H9 (cell line): ENCODE results near the gene FBLN1. TPM values are rescaled to one million over a fixed set of nuclear protein-coding genes. Genes with fewer than 3 reads are reported as not detected.

Experiments
- DNase-seq: peaks from one replicate; pipeline ENCODE4 v3.0.0-alpha.2; 2017
- H2AFZ ChIP-seq: one replicate; pipeline ENCODE4 v1.6.1; 2013; ENCODE audit warnings: mild to moderate bottlenecking, low read length, control low read depth, moderate library complexity
- H2AK5ac ChIP-seq: 2 replicates; pipeline ENCODE4 v1.6.1; 2013; ENCODE audit warnings: low read length, control low read depth, mixed read lengths; ENCODE audit not compliant: insufficient read length
- H2BK120ac ChIP-seq: one replicate; pipeline ENCODE4 v1.6.1; 2013; ENCODE audit warnings: low read depth, mild to moderate bottlenecking, low read length, control low read depth, inconsistent platforms; ENCODE audit not compliant: poor library complexity, severe bottlenecking
- H2BK12ac ChIP-seq: 2 replicates; pipeline ENCODE4 v1.6.1; 2013; ENCODE audit warnings: low read length, control low read depth, mixed read lengths, low read depth; ENCODE audit not compliant: insufficient read length
- H2BK15ac ChIP-seq: 2 replicates; pipeline ENCODE4 v1.6.1; 2013; ENCODE audit warnings: low read depth, low read length, control low read depth
- H2BK20ac ChIP-seq: one replicate; pipeline ENCODE4 v1.6.1; 2013; ENCODE audit warnings: low read depth, mild to moderate bottlenecking, low read length, control low read depth, inconsistent platforms; ENCODE audit not compliant: poor library complexity, severe bottlenecking
- H2BK5ac ChIP-seq: 2 replicates; pipeline ENCODE4 v1.6.1; 2013; ENCODE audit warnings: low read length, control low read depth, mixed read lengths; ENCODE audit not compliant: insufficient read length
- H3K14ac ChIP-seq: 2 replicates; pipeline ENCODE4 v1.6.1; 2013; ENCODE audit warnings: low read length, control low read depth; ENCODE audit not compliant: insufficient read depth
- H3K18ac ChIP-seq: 2 replicates; pipeline ENCODE4 v1.6.1; 2013; ENCODE audit warnings: low read depth, mild to moderate bottlenecking, mixed read lengths, low read length, control low read depth; ENCODE audit not compliant: insufficient read length
- H3K23ac ChIP-seq: 2 replicates; pipeline ENCODE4 v1.6.1; 2013; ENCODE audit warnings: low read length, control low read depth, mixed read lengths, low read depth; ENCODE audit not compliant: insufficient read length
- H3K23me2 ChIP-seq: 2 replicates; pipeline ENCODE4 v1.6.1; 2013; ENCODE audit warnings: low read depth, mild to moderate bottlenecking, mixed read lengths, low read length, control low read depth; ENCODE audit not compliant: insufficient read length, poor library complexity, severe bottlenecking
- H3K27ac ChIP-seq: 2 replicates; pipeline ENCODE4 v1.5.1; 2013; ENCODE audit warnings: low read length, control low read depth, mixed read lengths, low read depth; ENCODE audit not compliant: insufficient read length
- H3K27me3 ChIP-seq: 2 replicates; pipeline ENCODE4 v1.6.1; 2013; ENCODE audit warnings: low read length, control low read depth, inconsistent platforms; ENCODE audit not compliant: insufficient read depth
- H3K4ac ChIP-seq: 2 replicates; pipeline ENCODE4 v1.6.1; 2013; ENCODE audit warnings: low read depth, mild to moderate bottlenecking, control low read depth, inconsistent platforms, low read length, moderate library complexity
- H3K4me1 ChIP-seq: 2 replicates; pipeline ENCODE4 v1.6.1; 2013; ENCODE audit warnings: low read length, control low read depth, inconsistent platforms; ENCODE audit not compliant: insufficient read depth
- H3K4me2 ChIP-seq: 2 replicates; pipeline ENCODE4 v1.6.1; 2013; ENCODE audit warnings: low read length, control low read depth, mixed read lengths; ENCODE audit not compliant: insufficient read length, insufficient read depth
- H3K56ac ChIP-seq: 2 replicates; pipeline ENCODE4 v1.6.1; 2013; ENCODE audit warnings: low read depth, mild to moderate bottlenecking, mixed read lengths, low read length, control low read depth; ENCODE audit not compliant: insufficient read length
- H3K79me1 ChIP-seq: 2 replicates; pipeline ENCODE4 v1.6.1; 2013; ENCODE audit warnings: low read depth, mild to moderate bottlenecking, moderate library complexity, low read length, control low read depth, inconsistent platforms; ENCODE audit not compliant: insufficient read depth, poor library complexity, severe bottlenecking
- H3K79me2 ChIP-seq: 2 replicates; pipeline ENCODE4 v1.6.1; 2013; ENCODE audit warnings: low read length, control low read depth, inconsistent platforms; ENCODE audit not compliant: insufficient read depth
- H3K9ac ChIP-seq: 2 replicates; pipeline ENCODE4 v1.6.1; 2013; ENCODE audit warnings: low read length, control low read depth, mixed read lengths; ENCODE audit not compliant: insufficient read length; ENCODE audit errors: extremely low read depth
- H3K9me3 ChIP-seq: one replicate; pipeline ENCODE4 v1.6.1; 2013; ENCODE audit warnings: low read depth, low read length, inconsistent platforms; ENCODE audit not compliant: control insufficient read depth
- H3T11ph ChIP-seq: one replicate; pipeline ENCODE4 v1.6.1; 2013; ENCODE audit warnings: mild to moderate bottlenecking, low read length, control low read depth, inconsistent platforms
- H4K20me1 ChIP-seq: one replicate; pipeline ENCODE4 v1.6.1; 2013; ENCODE audit not compliant: control insufficient read depth, insufficient read length, insufficient read depth
- H4K5ac ChIP-seq: 2 replicates; pipeline ENCODE4 v1.6.1; 2013; ENCODE audit warnings: low read depth, mild to moderate bottlenecking, mixed read lengths, low read length, control low read depth; ENCODE audit not compliant: insufficient read length
- H4K8ac ChIP-seq: replicated peaks from 2 replicates; pipeline ENCODE4 v1.6.1; 2013; ENCODE audit warnings: low read length, control low read depth, mixed read lengths, low read depth; ENCODE audit not compliant: insufficient read length
- H4K91ac ChIP-seq: 2 replicates; pipeline ENCODE4 v1.6.1; 2013; ENCODE audit warnings: low read depth, mild to moderate bottlenecking, moderate library complexity, mixed read lengths, low read length, control low read depth; ENCODE audit not compliant: insufficient read length
- H3K27ac Mint-ChIP-seq, 3 experiments: 2 replicates in 2 of 3; 3 replicates in 1 of 3; pipeline ENCODE4 v1.8.0; 2020 to 2021; ENCODE audit warnings: mixed read lengths in 3 of 3, mild to moderate bottlenecking in 1 of 3, moderate library complexity in 1 of 3
- H3K27me3 Mint-ChIP-seq: 2 replicates; pipeline ENCODE4 v1.8.0; 2021; ENCODE audit warnings: low read depth, mild to moderate bottlenecking, moderate library complexity, mixed read lengths
- H3K36me3 Mint-ChIP-seq, 3 experiments: 2 replicates in 2 of 3; 3 replicates in 1 of 3; pipeline ENCODE4 v1.8.0; 2020 to 2021; ENCODE audit warnings: low read depth in 3 of 3, mixed read lengths in 3 of 3; ENCODE audit not compliant: insufficient read depth in 1 of 3
- H3K4me1 Mint-ChIP-seq, 2 experiments: 2 replicates each; pipeline ENCODE4 v1.8.0; 2020; ENCODE audit warnings: mixed read lengths in 2 of 2
- H3K4me3 Mint-ChIP-seq, 2 experiments: 2 replicates in 1 of 2; 3 replicates in 1 of 2; pipeline ENCODE4 v1.8.0; 2020 to 2021; ENCODE audit warnings: mild to moderate bottlenecking in 2 of 2, mixed read lengths in 2 of 2, moderate library complexity in 1 of 2
- H3K9me3 Mint-ChIP-seq, 2 experiments: 2 replicates in 1 of 2; 3 replicates in 1 of 2; pipeline ENCODE4 v1.8.0; 2020; ENCODE audit warnings: mild to moderate bottlenecking in 2 of 2, mixed read lengths in 2 of 2, moderate library complexity in 1 of 2
- WGBS: extraction: QIAGEN DNeasy Blood & Tissue Kit; methylation state at CpG from one replicate; pipeline ENCODE4 v1.1.7; 2013; ENCODE audit warnings: missing lambda C conversion rate, low lambda C conversion rate, mixed read lengths; ENCODE audit not compliant: insufficient read length; ENCODE audit errors: extremely low coverage; 5-methylcytosine and 5-hydroxymethylcytosine counted together
- total RNA-seq: library from RNA; stranded (reverse); gene quantifications from 2 replicates; pipeline ENCODE4 v1.2.1, GENCODE V29; 2021
- TF ChIP-seq, protein P1 (sequence below): fragments of 200-600 bp; sonication (generic); conservative IDR thresholded peaks from 3 replicates; pipeline ENCODE4 v1.8.0; 2021; ENCODE audit warnings: antibody characterized with exemption, mild to moderate bottlenecking

FBLN1 gene
- total RNA-seq, 1 experiment from 2014 or later, result 140 TPM

DNA sequence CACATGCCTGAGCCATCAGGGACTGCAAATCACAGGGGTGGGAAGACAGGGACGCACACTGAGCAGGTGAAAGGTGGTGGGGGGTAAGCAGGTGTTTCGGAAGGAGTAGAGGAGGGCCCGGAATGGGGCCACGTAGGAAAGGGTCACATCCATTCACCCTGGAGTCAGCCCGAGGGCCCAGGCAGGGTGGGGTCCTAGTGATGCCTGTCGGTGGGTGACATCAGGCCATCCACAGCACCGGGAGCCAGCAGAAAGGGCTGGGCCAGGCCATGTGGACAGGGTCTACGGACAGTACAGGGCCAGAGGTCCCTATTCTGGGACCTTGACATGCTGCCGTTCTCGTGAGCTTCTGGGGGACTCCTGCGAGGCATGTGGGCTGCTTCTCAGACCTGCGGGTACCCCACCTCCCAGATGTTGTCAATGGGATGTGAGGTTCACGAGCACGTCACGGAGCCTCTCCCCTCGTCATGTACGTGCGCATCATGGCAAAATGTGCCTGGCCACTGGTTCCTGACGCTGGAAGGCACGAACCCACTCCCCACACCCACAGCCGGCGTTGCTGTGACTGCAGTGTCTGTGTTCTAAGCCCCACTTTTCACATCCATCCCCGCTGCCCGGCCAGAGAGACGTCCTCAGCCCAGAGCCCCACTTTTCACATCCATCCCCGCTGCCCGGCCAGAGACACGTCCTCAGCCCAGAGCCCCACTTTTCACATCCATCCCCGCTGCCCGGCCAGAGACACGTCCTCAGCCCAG, 84.1 kb downstream of the FBLN1 start:
- no peak overlapping the region for H2BK15ac ChIP-seq
- Mint-ChIP-seq H3K4me3 (no peak overlapping the region), H3K9me3 (peaks cover 0 to 4% of the 10 kb centered on the region in 2 experiments; a peak in 1 of 5 replicates), H3K36me3 (no peaks in the 10 kb centered on the region; a peak in 2 of 7 replicates), H3K27me3 (no peaks in the 10 kb centered on the region), H3K4me1 (peaks cover 11 to 22% of the 10 kb centered on the region in 2 experiments), H3K27ac (no peak overlapping the region; a peak in 1 of 7 replicates)
- H3K79me2 ChIP-seq, result no peaks in the 10 kb centered on the region
- H3K23me2 ChIP-seq, result no peaks in the 10 kb centered on the region
- no peak overlapping the region for H2BK5ac ChIP-seq
- no peak overlapping the region for H3K14ac ChIP-seq
- no peaks in the 10 kb centered on the region for H3K9me3 ChIP-seq
- H3K4me1 ChIP-seq, result peaks cover 5% of the 10 kb centered on the region; the same call in 1 of the 2 replicates
- H2AK5ac ChIP-seq, result no peak overlapping the region
- H4K91ac ChIP-seq, result no peak overlapping the region
- H2BK20ac ChIP-seq, result no peak overlapping the region
- H3K4me2 ChIP-seq, result no peak overlapping the region
- no peak overlapping the region for H4K8ac ChIP-seq
- no peaks in the 10 kb centered on the region for H3K27me3 ChIP-seq
- no peak overlapping the region for H3K18ac ChIP-seq
- TF ChIP-seq, protein P1, sequence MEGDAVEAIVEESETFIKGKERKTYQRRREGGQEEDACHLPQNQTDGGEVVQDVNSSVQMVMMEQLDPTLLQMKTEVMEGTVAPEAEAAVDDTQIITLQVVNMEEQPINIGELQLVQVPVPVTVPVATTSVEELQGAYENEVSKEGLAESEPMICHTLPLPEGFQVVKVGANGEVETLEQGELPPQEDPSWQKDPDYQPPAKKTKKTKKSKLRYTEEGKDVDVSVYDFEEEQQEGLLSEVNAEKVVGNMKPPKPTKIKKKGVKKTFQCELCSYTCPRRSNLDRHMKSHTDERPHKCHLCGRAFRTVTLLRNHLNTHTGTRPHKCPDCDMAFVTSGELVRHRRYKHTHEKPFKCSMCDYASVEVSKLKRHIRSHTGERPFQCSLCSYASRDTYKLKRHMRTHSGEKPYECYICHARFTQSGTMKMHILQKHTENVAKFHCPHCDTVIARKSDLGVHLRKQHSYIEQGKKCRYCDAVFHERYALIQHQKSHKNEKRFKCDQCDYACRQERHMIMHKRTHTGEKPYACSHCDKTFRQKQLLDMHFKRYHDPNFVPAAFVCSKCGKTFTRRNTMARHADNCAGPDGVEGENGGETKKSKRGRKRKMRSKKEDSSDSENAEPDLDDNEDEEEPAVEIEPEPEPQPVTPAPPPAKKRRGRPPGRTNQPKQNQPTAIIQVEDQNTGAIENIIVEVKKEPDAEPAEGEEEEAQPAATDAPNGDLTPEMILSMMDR, result no peak
- H3K9ac ChIP-seq, result no peak overlapping the region
- no peaks in the 10 kb centered on the region for H4K20me1 ChIP-seq
- DNase-seq, result no peak
- no peak overlapping the region for H3T11ph ChIP-seq
- no peak overlapping the region for H2AFZ ChIP-seq
- no peak overlapping the region for H3K56ac ChIP-seq
- H3K4ac ChIP-seq, result no peak overlapping the region
- H2BK12ac ChIP-seq, result no peak overlapping the region
- no peak overlapping the region for H2BK120ac ChIP-seq
- H3K27ac ChIP-seq, result no peak overlapping the region
- WGBS, result no CpG with 5 or more reads among the region's 31 CpGs
- no peaks in the 10 kb centered on the region for H3K79me1 ChIP-seq
- H3K23ac ChIP-seq, result no peak overlapping the region
- H4K5ac ChIP-seq, result no peak overlapping the region
